Measurements from ENCODE around the gene TEX35.

DNA sequence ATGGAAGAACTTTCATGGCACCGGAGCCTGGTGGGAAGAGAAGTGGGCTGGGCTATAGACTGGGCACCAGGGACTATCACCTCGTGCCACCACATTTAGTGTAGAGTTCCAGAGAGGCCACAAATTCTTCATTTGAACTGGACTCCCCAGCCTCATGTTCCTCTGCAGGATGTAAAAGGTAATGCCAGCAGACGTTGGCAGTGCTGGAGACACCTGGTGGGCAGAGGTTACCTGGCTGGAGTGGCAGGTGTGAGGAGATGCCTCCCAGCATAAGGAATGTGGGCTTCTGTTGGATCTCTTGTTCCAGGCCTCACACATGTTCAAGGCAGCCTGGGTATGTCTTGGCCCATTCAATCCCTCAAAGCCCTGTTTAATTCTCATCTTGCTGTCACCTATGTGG, 35.2 kb downstream of the TEX35 start:
- TF ChIP-seq POLR2AphosphoS5 (IDR thresholded peaks at IDR 0.05; ENCODE audit: low read depth, low read length) (no peak), REST (IDR thresholded peaks at IDR 0.05; ENCODE audit: insufficient read depth in 1 of 2, low read depth in 2 of 2, low read length in 2 of 2) (no peak)
